HK-2 (cell line): ENCODE results near the gene COL15A1.

Experiments
- DNase-seq: peaks from one replicate; pipeline ENCODE4 v3.0.0-alpha.2; 2018; ENCODE audit not compliant: unreplicated experiment

Gene COL15A1

DNA sequence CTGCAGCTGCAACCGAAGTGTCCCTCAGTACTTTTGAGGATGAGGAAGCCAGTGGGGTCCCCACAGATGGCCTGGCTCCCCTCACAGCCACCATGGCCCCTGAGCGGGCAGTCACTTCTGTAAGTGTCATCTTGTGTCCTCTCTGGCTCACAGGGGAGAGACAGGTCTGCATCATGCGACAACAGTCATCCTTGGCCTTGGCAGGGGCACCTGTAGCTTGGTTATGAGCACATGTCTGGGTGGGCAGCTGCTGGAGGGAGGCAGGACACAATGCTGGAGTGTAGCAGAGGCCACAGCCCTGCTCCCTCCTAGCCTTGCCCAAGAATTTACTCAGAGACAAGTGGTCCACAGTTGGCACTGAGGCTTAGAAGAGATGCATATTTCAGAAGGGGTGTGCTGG, 71.7 kb downstream of the COL15A1 start:
- DNase-seq: no peak

DNA sequence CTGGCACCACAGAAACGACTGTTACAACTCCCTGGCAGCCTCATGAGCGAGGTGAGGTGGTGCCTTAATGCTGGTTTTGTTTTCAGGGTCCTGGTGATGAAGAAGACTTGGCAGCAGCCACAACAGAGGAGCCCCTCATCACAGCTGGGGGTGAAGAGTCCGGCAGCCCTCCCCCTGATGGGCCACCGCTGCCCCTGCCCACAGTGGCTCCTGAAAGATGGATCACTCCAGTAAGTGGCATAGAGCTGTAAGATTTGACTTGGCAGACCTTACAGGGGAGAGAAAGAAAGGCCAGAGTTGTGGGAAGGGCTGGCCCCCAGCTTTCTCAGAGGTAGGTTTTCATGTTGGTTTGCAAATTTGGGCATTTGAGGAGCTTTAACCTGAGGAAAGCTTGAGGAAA, 72.2 kb downstream of the COL15A1 start:
- DNase-seq: no peak

DNA sequence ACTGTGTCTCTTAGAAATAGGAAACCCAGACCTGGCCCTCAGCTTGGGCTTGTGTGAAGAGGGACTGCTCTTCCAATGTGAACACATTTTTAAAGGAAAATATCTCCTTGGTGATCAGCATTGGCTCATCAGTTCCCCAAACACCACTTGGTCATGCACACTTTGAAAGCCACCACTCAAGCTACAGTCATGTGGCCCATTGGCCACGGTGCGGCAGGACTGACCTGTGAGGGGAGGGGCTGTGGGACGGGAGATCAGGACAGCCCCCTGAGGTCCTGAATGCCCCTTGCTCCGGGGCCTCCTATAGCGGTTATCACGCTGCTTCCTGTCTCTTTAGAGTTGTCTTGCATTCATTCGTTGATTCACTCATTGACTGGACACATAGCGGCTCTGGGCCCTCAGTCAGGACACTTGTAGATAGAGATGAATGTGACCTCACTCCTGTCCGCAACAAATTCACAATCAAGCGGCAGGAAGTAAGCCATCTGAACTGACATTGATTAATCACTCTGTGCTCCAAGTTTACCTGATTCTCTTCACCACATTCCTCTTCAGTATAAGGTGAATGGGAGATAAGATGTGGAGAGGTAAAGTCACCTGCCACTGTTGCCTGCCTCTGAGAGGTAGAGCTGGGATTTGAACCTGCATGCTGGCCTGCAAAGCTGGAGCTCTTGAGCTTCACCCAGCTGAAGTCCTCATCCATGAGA, 73.1 kb downstream of the COL15A1 start:
- DNase-seq: no peak

DNA sequence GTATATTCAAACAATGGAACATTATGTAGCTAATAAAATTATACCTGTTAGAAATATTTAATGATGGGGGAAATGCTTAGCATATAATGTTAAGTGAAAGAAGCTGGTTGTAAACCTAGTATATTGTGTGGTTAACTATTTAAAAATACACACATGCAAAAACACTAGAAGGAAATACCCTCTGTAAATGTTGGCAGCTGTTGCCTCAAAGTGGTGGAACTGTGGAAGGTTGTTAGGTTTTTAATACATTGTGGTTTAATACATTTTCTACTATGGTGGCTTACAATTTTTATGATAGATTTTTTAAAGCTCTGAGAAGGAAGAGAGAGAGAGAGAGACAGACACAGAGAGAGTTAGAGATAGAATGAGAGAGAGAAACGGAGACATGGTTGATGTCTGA, 74.9 kb downstream of the COL15A1 start:
- DNase-seq: no peak

DNA sequence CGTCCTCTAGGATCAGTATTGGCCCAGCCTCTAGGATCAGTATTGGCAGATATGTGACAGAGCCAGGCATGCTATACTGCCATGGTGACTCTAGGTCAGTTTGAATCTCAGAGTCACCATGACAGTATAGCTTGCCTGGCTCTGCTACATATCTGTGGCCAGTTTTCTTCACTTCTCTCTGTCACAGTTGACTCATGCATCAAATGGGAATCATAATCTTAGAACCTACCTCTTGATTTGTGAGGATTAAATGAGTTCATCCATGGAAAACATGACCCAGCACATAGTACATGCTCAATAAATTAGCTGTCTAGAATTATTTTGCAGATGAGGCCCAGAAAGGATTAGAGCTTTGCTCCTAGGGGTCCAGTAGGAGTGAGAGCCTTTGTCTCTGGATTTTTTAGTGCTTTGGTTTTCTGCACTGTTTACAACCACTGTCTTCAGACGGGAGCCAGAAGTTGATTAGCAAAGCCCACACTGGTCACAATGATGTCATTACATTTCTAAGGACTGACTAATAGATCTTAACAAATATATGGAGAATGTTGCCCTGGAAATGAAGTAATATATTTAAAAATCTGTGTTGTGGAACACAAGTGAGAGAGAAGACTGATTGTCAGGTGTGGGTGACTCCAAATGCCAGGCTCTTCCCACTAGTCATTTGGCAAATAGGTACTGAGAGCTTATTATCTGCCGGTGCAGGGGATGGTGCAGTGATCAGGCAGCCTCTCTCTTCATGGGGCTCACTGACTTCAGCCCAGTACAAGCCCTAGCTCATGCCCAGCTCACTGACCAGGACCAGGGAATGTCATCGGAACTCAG, 76.0 kb downstream of the COL15A1 start:
- no peak for DNase-seq

DNA sequence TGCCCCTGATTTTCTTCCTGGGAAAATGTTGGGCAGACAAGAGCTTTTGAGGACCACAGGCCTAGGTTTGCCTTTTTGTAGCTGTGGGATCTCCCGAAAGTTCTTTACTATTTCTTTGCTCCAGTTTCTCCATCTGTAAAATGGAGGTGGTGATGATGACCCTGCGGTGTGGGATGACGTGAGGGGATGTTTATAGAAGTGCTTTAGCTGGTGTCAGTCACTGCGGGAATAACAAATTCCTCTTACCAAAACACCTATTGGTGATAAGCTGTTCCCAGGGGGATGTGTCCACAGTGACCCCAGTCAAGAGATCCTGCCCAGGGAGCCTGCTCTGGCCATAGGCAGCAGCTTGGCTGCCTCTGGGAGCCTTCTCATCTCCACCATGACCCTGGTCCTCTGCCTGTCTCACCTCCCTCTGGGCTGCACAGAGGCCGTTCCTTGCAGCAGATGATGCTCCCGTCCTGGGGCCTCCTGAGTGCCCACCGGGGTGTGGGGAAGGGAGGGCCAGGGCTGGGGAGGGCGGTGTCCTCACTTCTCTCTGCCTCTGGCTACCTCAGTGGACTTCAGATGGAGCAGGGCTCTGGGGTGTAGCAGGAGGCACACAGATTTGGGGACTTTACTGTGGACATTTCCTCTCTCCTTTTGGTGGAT, 77.2 kb downstream of the COL15A1 start:
- no peak for DNase-seq

DNA sequence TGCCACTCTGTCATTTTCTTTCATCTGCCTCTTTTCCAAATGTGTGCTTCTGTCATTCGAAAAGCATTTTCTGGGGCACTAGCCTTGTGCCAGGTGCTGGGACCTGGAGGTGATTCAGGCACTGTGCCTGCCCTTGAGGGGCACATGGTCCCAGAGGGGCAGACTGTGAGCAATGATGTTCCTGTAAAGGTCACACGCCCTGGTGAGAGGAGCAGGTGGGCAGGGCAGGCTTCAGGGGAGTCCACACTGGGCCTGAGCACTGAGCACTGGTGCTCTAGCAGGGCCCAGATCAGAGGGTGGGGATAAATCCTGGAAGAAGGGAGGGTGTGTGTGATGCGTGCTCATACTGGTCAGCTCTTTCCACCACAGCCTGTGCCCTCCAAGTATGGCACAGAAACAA, 77.8 kb downstream of the COL15A1 start:
- DNase-seq: no peak

DNA sequence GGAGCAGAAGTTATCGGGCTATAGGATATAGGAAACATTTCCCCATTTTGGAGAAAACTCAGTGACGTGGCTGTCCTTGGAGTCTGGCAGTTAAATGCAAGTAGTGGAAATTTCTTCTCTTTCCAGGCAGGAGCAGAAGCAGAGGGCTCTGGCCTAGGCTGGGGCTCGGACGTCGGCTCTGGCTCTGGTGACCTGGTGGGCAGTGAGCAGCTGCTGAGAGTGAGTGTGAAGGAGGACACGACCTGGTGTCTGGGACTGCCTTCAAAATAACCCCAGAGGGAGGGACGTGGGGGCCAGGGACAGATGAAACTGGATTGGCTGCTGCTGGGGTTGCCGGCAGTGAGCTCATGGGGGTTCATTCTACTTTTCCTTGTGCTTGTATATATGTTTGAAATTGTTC, 79.5 kb downstream of the COL15A1 start:
- DNase-seq: no peak

DNA sequence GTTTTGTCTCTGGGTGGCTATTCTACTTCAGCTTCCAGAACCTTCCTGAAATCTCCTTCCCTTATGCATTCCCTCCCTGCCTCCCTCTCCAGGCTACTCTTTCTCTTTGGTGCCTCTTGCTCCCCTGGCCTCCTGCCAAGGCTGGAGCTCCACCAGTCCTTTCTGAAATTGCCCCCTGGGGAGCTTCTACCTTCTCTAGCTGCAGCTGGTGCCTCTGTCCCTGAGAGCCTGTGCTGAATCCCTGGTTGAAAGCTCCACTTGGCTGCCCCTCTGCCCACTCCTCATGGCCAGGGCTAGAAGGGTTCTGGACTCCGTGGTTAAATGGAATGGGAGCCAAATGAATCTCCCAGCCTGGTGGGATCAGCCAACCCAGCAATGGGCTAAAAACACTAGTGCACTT, 80.1 kb downstream of the COL15A1 start:
- DNase-seq: no peak

DNA sequence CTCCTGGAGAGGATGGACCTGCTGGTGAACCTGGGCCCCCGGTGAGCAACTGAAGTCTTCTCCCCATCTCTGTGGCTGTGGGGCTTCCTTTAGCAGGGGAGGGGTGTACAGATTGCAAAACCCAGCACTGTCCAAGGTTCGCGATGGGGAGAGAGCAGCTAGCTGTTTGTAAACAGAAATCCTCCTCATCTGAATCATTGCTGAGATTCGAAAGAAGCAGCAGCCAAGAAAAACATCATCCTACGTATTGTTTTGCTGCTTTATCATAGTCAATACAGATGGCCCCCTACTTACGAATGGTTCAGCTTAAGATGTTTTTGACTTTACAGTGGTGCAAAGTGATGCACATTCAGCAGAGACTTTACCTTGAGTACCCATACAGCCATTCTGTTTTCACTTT, 81.3 kb downstream of the COL15A1 start:
- DNase-seq: no peak

DNA sequence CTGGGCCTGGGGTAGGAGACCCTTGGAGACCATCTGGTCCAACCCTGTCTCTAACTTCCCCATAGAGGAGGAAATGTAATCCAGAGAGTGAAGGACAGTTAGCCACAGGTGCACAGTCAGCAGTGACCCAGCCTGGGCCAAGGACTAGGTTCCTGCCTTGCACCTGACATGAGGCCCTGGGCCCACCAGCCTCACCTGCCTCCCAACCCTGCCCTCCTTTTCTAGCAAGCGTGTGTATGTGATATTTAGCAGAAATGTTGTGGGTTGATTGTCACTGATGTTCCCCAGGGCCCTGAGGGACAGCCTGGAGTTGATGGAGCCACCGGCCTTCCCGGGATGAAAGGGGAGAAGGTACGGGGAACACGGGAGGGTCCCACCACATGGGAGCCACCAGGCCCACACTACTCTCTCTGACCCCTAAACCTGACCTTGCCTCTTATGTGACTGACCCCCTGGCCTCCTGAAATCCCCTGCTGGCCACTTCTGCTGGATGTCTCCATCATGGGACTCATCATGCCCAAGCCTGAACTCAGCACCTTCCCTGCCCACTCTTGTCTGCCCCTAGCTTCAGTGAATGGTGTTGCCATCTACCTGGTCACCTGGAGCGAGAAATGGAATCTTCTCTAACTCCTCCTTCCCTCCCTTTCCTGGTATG, 82.0 kb downstream of the COL15A1 start:
- no peak for DNase-seq

DNA sequence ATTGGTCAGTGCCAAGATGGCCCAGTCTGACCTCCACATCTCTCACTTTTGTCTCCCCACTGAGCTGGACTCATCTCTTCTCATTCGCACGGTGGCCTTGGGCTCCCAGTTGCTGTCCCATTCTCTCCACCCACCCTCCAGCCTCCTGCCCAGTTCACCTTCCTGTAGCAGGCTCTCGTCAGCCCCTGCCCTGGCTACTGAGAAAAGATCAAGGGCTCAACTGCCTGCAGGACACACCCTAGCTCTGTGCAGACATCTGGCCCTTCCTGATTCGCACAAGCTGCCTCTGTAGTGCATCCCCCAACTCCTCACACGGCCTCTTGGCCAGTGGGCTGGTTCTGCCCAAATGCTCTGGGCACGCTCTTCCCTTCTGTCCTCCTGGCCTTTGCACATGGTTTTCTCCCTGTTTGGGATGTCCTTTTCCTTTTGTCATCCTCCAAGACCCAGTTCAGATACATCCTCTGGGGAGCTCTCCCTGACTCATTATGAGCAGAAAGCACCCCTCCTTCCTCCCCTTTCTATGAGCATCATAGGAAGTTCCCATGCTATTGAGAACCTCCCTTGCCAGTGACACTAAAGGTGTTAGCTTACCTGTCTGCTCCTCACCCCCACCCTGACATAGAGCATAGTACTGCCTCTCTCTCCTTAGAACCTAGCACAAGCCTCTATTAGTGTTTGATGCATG, 82.7 kb downstream of the COL15A1 start:
- DNase-seq: no peak

DNA sequence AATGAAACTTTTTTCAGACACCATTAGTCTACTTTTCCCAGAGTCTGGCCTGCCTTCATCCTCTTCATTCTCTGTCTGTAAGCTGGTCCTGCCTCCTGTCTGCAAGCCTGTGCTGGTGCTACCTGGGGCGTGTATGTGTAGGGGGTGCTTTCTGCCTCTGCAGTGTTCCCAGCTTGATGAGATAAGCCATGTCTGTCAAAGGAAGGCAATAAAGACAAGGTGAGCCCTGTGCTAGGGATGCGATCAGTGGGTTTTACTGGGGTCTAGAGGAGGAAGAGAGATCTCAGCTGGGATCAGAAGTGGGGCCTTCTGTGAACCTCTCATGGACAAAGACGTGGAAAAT, 83.2 kb downstream of the COL15A1 start:
- no peak for DNase-seq

DNA sequence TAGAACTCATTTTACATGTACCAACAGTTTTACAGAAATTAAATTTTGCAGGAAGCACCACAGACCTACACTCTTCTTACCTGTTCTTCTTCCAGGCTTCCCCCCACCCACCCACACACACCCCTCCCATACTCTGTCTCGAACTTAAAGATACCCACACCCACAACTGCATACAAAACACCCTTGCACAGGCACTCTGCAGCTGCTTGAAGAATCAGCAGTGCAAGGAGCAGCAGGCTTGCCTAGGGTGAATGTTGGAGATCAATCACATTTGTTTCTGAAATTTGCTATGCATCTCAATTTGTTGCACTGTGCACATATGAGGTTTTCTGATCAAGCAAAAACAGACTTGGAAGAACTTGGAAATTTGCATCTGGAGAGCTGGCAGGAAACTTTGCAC, 83.7 kb downstream of the COL15A1 start:
- DNase-seq: no peak

DNA sequence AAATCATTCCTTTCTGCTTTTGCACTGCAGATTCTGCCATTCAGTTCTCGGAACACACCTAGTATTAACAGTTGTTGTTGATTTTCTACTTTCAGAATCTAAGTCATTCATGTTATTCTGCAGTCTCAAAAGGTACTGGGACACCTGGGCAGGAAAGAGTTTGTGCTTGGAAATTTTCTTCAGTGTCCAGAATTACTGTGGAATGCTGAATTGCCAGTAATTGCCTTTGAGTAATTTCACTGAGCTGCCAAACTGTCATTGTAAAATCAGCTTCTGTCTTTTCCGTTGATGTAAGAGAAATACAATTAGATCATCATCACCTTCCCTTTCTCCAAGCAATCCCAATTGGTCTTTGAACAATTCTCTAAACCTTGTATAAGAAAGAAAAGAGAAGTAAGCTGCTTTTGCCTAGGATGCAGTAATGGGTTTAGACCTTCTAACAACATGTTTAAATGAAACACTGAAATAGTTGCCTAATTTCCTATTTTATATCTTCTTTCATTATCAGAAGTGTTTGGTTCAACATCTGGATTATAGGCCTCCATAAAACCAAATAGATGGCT, 85.5 kb downstream of the COL15A1 start:
- no peak for DNase-seq

DNA sequence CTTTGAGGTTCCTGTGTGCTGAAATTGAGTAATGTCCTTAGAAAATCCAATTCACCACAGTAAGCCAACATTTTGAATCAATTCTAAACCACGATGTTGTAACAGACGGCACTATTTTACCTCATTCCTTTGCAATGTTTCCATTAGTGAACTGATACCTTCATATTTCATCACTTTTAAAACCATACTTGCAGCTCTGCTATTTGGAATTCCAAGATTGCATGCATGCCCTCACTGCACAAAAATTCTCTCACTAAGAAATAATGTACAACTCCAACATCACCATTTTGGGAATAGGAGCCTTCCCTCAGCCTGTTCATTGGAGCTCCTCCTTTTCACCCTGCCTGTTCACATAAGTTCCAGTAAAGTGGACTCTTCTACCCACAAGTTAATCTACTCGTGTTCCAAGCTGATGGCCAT, 86.4 kb downstream of the COL15A1 start:
- DNase-seq: no peak

DNA sequence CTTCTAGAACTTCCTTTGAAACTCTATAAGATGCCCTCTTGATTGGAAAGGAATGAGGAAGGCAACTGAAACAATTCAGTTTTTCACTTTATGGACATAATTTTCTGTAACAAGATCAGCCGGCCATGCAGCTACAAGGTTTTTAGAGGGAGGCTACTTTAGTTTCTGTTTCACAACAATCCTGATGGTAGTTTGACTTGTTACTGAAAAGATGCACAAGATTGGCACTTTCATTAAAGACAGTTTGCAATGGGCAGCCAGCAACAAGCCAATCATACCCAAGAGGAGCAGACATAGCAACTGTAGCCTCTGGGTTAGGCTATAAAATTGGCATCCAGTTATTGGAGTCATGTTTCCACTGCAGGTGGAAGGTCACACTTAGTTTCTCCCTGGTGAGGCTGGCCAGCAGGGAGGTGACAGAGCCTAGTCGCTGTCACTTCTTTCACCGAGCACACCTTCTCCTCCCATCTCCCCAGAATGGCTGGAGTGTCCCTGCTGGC, 87.0 kb downstream of the COL15A1 start:
- no peak for DNase-seq

DNA sequence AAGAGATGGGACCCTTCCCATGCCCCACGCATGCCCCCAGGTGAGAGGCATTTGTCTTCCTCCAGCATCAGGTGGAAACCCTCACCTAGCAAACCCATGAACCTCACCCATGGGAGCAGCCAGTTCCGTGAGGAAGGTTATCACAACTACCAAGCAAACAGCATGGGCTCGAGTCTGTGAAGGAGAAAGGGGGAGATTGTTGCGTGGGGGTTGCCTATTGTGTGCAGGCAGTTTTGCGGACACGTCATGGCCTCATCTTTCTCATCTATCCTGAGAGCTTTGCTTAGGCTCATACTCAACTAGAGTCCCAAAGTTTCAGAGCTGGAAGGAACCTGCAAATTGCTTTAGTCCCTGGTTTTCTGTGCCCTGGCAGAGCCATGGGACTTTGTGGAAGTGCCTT, 87.6 kb downstream of the COL15A1 start:
- DNase-seq: no peak

DNA sequence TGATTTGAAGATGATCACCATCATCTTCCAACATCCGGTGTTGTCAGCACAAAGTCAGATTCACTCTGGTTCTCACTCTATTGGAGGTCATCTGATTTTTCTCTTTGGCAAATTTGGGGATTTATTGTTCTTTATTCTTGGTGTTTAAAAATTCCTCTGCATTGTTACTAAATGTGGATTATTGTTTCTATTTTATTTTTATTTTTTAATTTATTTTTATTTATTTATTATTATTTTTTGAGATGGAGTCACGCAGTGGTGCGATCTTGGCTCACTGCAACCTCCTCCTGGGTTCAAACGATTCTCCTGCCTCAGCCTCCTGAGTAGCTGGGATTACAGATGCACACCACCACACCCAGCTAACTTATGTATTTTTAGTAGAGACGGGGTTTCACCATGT, 88.3 kb downstream of the COL15A1 start:
- DNase-seq: no peak

DNA sequence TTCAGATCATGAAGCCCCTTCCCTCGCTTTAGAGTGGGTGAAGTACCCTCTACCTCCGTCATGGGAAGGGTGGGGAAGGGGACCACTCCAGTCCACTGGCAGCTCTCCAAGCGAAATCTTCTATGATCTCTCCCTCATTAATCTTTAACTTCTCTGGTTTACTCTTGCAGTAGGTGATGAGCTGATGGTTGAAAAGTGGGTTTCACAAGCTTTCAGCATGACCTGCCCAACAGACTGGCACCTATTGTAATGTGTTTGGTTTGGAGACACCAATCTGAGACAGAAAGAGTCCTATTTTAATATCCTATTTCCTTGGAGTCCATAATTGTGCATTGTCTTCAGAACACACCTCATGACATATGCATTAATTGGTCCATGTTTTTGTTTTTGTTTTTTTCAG, 90.4 kb downstream of the COL15A1 start:
- DNase-seq: no peak

DNA sequence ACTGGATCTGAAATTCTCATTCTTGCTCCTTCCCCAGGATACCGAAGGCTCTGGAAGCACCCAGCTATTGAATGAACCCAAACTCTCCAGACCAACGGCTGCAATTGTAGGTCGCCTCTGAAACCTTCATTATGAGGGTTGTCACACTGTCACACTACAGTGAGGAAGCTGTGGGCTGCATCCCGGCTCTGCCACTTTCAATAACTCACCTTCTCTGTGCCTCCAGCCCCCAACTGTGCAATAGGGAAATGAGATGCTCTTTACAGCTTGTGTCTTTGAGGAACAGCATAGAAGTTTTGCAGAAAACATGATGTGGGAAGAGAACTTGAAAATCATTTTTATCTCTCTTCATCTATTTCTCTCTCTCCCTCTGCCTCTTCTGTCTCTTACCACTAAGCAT, 91.6 kb downstream of the COL15A1 start:
- no peak for DNase-seq
